Activated T-cell treated with anti-CD3 and anti-CD28 coated beads, Interleukin-2, amount 50 U/mL, for 48 hours (primary cell): ENCODE results near the gene DNMT3A.
A peak's percentile ranks its signal among the peaks of the same experiment; 100 is the strongest.

ENCODE experiments used
- DNase-seq, 2 experiments: peaks; one replicate each; pipeline ENCODE4 v3.0.0-alpha.2; 2020

Gene DNMT3A

DNA sequence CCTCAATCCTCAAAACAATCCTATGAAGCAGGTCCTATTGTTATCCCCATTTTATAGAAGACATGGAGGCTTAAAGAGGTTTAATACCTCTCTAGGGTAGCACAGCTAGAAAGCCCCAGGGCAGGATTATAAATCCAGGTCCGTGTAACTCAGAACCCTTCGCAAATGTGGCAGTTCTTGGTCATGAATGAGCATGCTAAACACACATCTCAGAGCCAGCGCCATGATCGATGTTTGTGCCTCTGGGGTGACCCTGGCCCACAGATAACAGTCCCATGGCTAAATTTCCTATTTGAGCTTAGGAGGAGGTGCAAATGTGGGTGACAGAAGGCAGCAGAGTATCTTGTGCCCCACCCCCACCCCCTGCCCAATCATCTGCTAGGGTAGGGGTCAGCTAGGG, 17.5 kb downstream of the DNMT3A start:
- DNase-seq: no peak

- DNase-seq: no peak
Observed at GRCh38 chr2:25323610-25324189, 18.0 kb downstream of the DNMT3A start.

- peak; percentile 82 to 84 for DNase-seq
Observed at GRCh38 chr2:25323042-25323514, 18.6 kb downstream of the DNMT3A start.

DNA sequence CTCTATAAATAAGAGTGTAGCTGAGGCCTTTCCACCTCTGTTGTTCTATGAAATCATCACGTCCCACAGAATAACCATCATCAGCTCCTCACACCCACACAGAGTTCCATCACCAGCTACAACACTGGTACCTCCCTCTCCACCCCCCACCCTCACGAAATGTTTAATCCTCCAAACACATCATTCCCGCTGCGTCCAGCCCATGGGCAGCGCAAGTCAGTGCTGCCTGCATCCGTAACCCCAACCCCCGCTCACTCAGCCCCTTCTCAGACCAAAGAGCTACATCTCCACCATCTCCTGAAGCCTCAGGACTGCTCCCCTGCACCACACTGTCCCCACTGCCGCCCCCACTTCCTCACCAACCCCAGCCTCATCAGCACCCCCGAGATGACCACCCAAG, 19.4 kb downstream of the DNMT3A start:
- DNase-seq: peak; percentile 54 to 57

GRCh38 chr2:25320077-25320476, 21.6 kb downstream of the DNMT3A start:
- DNase-seq: no peak

GRCh38 chr2:25316101-25316500, 25.6 kb downstream of the DNMT3A start:
- DNase-seq: no peak

GRCh38 chr2:25315316-25315680, 26.4 kb downstream of the DNMT3A start:
- no peak for DNase-seq

DNA sequence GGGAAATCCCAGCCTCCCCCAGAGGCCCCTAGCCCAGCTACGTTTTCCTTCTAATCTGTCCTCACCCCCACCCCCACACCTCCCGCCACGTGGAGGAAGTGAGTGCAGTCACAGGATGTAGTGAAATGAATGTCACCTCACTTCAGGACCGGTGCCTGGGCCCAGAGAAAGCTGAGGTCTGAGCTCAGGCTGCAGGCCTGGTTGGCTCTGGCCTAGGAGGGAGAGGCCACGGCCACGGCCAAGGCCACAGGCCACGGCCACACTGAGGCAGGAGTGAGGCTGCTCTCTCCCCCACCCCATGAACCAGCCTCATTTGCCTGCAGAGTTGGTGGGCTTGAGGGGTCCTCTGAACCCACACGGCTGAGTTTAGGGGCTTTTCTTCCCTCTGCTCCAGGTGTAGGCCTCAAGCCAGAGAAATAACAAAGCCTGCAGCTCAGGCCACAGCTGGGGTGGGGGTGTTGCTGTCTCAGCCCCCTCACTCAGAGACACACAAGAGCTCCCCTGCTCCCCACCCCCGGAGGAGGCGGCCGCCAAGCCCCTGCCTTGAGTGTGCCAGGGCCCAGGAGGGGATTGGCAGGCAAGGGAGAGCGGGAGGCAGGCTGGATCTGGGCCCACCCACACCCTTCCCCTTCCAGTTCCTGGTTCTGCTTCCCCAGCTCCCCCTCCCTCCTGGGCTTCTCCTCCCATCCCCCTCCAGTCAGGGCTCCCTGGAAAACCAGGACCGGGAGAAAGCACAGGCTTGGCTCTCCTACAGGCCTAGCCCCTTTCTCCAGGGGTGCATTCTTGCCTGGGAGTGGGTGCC, 27.0 kb downstream of the DNMT3A start:
- peak; percentile 93 to 96 for DNase-seq

DNA sequence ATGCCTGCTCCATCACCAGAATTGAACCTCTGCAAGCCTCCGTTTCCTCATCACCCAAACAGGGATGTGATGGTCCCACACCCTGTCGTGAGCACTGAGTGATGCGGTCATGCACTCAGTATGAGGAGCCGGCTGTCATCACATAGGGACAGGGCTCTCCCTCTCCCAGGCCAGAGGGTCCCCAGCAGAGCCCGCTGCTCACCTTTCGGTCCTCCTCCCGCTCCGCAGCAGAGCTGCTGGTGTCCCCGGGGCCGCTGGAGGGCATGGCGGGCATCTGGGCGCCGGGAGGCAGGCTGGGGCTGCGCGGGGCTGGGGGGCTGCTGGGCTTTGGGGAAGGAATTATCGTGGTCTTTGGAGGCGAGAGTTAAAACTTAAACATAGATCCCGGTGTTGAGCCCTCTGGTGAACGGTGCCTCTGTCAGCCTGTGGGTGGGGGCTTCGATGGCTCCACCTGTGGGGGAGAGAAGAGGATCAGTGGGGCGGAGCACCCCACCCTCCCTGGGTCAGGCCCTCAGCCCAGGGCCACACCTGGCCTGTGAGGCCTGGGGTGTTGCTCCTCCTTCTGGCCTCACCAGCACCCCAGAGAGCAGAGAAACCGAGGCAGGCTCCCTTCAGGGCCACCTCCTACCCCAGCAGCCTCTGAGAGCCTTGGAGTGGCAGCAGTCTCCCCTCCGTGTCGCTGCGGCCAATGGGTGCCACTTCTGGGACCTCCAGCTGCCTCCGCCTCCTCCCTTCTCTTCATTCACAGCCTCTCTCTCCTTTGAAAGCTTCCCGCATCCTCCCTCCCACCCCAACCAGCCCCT, 27.8 kb downstream of the DNMT3A start:
- DNase-seq: peak in 1 of 2 experiments; percentile 61

DNA sequence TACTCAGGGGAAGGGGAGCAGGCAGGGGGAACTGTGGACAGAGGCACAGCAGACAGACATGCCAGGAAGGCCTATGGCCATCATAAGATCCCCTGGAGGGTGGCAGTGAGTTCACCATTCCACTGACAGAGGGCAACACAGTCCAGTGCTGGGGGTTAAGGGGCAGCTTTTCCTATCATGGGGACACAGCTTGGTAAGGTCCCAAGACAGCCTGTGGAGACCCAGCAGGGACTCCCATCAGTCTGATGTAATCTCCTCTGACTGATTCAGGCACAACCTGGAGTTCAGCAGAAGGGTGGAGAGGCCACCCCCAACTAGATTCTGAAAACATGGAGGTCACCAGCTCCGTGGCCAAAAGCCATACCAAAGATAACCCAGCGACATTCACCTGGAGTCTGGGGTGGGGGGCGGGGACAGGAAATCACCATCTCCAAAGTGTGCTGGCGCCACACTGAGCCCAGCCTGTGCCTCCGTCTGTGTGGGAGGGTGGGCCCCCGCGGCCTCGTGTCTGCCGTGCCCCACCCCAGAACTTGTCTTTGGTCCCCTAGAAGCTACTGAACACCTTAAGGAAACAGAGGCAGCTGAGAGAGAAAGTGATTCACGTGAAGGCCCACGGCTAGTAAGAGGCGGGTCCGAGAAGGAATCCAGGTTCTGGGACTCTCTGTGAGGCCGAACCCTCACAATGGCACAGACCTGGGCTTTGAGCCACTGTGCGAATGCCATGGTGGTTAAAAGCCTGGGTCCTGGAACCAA, 28.6 kb downstream of the DNMT3A start:
- peak; percentile 62 to 64 for DNase-seq

GRCh38 chr2:25311865-25312575, 29.7 kb downstream of the DNMT3A start:
- no peak for DNase-seq

DNA sequence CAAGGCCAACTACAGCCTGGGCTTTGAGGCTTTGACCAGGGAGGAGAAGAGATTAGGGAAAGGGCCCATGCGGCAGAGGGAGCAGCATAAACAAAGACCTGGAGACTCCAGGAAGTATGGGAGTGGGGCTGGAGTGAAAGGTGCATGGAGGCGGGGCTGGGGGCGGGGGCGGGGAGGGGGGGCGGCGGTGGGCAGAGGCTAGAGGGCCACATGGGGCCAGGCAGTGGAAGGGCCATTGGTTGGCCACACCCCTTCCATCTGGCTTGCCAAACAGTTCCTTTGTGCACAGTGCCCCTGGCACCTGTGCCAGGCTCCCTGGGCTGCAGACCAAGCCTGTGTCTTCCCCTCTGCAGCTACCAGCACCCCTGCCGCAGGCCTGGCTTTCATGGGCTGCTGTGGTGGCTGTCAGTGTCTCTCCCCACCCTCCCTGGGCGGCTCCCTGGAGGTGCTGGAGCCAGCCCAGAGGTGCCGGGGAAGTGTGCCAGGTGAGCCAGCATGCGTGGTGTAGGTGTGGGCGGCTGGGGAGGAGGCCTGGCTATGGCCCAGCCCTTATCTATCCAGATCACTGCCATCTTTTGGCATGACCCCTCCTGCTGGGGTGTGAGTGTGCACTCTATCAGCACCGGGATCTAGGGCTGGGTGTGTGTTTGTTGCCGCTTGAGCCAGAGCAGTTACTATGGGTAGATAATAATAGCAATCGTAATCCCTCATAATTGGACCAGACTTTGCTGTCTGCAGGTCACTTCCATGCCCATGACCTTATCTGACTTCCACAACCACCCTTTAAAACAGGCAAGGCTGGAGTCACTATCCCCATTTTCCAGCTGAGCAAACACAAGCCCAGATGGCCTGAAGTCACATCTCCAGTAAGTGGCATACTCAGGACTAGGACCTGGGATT, 30.5 kb downstream of the DNMT3A start:
- no peak for DNase-seq

DNA sequence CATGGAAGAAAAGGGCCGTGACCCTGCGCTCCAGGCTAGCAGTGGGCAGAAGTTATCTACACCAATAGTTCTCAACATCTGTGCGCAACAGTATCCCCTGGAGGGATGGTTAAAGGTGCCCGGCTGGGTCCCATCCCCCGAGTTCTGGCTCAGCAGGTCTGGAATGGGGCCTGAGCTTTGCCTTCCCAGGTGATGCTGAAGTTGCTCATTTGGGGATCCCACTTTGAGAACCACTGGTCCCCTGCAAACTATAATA, 31.1 kb downstream of the DNMT3A start:
- no peak for DNase-seq

DNA sequence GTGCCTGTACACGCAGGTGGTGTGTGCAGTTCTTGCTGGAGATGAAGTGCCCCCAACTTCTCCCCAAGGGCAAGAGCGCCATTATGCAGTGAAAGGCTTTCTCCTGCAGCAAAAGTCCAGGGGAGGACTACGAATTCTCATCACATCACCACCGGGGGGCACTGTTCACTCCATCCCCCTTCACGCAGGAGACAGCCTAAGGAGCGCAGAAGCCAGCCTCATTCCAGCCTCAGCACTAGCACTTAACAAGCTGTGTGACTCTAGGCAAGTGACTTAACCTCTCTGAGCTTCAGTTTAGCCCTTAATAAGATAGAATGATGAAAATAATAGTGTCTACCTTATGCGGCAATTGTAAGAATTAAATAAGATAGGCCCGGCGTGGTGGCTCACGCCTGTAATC, 32.3 kb downstream of the DNMT3A start:
- DNase-seq: peak; percentile 74 to 79

DNA sequence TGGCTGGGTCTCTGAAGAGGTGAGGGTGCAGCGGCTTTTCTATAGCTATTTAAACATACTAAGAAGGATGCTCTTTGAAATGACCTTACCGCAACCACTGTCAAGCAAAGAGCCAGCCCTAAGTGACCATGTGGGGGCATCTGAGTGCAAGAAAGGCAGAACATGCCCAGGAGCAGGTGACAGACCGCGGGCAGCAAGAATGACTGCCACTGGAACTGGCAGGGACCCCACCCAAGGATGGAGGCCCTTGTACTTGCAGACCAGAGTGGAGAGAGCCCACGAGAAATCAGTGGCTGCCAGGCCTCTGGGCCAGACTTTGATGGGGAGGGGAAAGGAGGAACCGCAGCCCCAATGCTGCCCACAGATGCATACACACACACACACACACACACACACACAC, 33.1 kb downstream of the DNMT3A start:
- DNase-seq: no peak

GRCh38 chr2:25307949-25308557, 33.7 kb downstream of the DNMT3A start:
- DNase-seq: no peak

DNA sequence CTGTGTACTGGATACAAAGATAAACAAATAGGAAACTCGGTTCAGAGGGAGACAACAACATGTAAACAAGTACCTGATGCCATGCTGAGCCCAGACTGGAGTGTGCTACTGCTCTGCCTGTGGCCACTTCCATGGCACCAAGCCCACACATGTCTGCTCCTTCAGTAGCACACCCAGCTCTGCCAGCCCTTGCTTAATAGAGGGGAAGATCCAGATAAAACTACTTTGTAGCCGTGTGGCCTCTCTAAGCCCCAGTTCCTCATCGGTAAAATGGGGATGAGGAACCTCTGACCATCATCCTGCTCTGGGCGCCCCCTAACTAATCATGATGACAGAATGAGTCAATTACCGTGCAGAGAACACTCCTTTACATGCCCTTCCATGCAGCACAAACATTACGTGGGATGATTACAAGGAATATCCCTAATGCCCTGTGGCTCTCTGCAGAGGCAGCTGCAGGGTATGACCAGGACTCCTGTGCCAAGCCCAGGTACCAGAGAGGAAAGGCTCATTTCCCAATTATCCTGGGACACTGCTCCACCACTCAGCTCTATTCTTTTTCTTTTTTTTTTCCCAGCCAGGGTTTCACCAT, 34.9 kb downstream of the DNMT3A start:
- DNase-seq: no peak

- no peak for DNase-seq
Observed at GRCh38 chr2:25305775-25306174, 36.0 kb downstream of the DNMT3A start.

GRCh38 chr2:25304826-25305596, 36.7 kb downstream of the DNMT3A start:
- DNase-seq: no peak

- DNase-seq: no peak
Observed at GRCh38 chr2:25304321-25304720, 37.4 kb downstream of the DNMT3A start.
